GM18858 (cell line): Measurements from ENCODE around the gene PHEX.

Source experiments
- ATAC-seq: cut with Tn5 transposase; IDR thresholded peaks from one replicate; pipeline ENCODE4 v1.9.1; 2021; ENCODE audit not compliant: unreplicated experiment

PHEX gene

GRCh38 chrX:22147214-22147613 lies 115.1 kb downstream of the PHEX start:
- ATAC-seq = no peak

GRCh38 chrX:22147942-22148341 lies 115.8 kb downstream of the PHEX start:
- ATAC-seq = no peak

GRCh38 chrX:22148565-22148964 lies 116.4 kb downstream of the PHEX start:
- ATAC-seq = no peak

- no peak for ATAC-seq
Measured at GRCh38 chrX:22150371-22150770, 118.2 kb downstream of the PHEX start.

GRCh38 chrX:22155126-22155525 lies 123.0 kb downstream of the PHEX start:
- ATAC-seq = no peak

GRCh38 chrX:22159071-22159470 lies 126.9 kb downstream of the PHEX start:
- no peak for ATAC-seq

- no peak for ATAC-seq
Measured at GRCh38 chrX:22163326-22163725, 131.2 kb downstream of the PHEX start.

GRCh38 chrX:22164770-22165388 lies 132.8 kb downstream of the PHEX start:
- no peak for ATAC-seq

GRCh38 chrX:22165732-22166457 lies 133.8 kb downstream of the PHEX start:
- no peak for ATAC-seq

GRCh38 chrX:22171287-22172060 lies 139.3 kb downstream of the PHEX start:
- no peak for ATAC-seq

- no peak for ATAC-seq
Measured at GRCh38 chrX:22173966-22174365, 141.8 kb downstream of the PHEX start.

GRCh38 chrX:22177950-22178515 lies 145.9 kb downstream of the PHEX start:
- no peak for ATAC-seq

GRCh38 chrX:22184096-22184495 lies 152.0 kb downstream of the PHEX start:
- no peak for ATAC-seq

- no peak for ATAC-seq
Measured at GRCh38 chrX:22186165-22186564, 154.0 kb downstream of the PHEX start.

GRCh38 chrX:22192419-22193060 lies 160.4 kb downstream of the PHEX start:
- ATAC-seq = peak; percentile 89

- ATAC-seq = no peak
Measured at GRCh38 chrX:22193851-22194659, 161.9 kb downstream of the PHEX start.

GRCh38 chrX:22194660-22194945 lies 162.5 kb downstream of the PHEX start:
- ATAC-seq = no peak

GRCh38 chrX:22196149-22196548 lies 164.0 kb downstream of the PHEX start:
- ATAC-seq = no peak

- no peak for ATAC-seq
Measured at GRCh38 chrX:22202251-22202650, 170.1 kb downstream of the PHEX start.

- ATAC-seq = no peak
Measured at GRCh38 chrX:22203186-22203585, 171.1 kb downstream of the PHEX start.

GRCh38 chrX:22206781-22207180 lies 174.7 kb downstream of the PHEX start:
- ATAC-seq = no peak
